NCI-H1694 (cell line): Measurements from ENCODE around the gene CIBAR2.

Experiments
- DNase-seq: peaks from one replicate; lab custom pipeline; 2025; lab: John Stamatoyannopoulos, UW

The CIBAR2 gene

DNA sequence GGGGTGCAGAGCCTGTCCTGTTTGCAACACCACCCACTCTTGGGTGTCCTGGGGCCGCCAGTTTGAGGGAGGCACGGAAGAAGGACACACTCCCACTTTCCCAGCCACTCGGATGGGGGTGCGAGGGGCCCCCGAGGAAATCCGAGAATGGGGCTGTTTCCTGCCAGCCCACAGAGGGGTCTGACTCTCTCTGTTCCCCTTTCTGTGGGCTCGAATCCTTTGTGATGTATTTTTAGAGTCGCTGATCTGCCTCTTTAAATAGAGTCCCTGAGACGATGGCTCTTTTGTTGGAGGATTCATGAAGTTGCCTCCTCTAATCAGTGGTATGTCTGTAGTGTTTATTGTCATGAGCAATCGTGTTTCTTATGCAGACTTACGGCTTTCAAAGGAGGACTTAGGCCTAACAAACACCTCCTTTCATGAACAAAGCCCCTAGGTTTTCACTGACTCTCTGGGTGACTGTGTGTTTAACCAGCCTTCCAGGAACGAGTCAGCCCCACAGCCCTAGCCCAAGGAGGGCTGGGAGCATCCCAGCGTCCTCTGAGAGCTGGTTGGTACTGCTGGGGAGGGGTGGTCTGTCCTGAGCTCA, 29.1 kb downstream of the CIBAR2 start:
- DNase-seq: no peak

GRCh38 chr16:85082173-85083050, 29.9 kb downstream of the CIBAR2 start:
- no peak for DNase-seq

- no peak for DNase-seq
Measured at GRCh38 chr16:85081765-85082164, 30.5 kb downstream of the CIBAR2 start.

- DNase-seq: no peak
Measured at GRCh38 chr16:85081038-85081437, 31.2 kb downstream of the CIBAR2 start.

- no peak for DNase-seq
Measured at GRCh38 chr16:85079785-85080570, 32.3 kb downstream of the CIBAR2 start.

GRCh38 chr16:85078952-85079351, 33.3 kb downstream of the CIBAR2 start:
- DNase-seq: no peak

DNA sequence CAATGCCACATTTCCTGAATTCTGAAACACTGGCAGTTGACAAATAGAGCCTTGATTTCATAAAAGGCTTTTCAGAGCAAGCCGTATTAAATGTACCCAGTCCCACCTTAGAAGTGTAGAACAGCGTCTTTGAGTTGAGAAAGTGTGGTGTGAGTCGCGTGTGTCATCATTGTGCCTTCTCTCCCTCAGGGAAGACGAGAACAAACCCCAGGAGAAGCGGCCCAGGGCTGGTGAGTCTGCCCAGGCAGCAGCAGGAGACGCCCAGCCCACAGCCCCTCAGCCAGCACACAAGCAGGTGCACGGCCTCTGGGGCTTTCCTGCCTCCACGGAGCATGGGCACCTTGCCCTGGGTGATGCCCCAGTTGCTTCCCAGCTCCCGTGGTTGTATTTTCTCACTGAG, 34.0 kb downstream of the CIBAR2 start:
- DNase-seq: no peak

DNA sequence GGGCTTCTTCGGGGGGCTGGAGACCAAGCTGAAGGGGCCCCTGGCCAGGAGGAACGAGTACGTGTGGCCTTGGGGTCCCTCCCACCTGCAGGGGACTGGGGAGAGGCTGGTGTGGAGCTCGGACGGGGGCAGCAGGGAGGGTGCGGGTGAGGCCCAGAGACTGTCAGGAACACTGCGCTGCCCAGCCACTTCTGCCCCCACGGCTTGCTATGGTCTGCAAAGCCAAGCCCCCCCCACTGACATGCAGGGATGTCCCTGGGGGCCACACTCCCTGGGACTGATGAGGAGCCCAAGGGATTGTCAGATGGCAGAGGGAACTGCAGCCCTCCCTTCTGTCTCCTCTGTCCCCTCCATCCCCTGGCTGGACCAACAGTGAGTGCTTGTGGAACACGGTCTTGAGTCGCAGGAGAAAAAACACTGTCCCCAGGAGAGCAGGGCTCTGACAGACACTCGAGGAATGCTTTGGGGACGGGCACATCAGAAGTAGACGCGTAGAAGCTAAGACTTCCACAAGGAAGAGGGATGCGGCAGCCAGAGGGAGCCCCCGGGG, 34.6 kb downstream of the CIBAR2 start:
- no peak for DNase-seq

- no peak for DNase-seq
Measured at GRCh38 chr16:85077039-85077438, 35.2 kb downstream of the CIBAR2 start.

GRCh38 chr16:85075236-85075924, 36.9 kb downstream of the CIBAR2 start:
- no peak for DNase-seq

GRCh38 chr16:85074225-85074914, 37.9 kb downstream of the CIBAR2 start:
- DNase-seq: no peak

DNA sequence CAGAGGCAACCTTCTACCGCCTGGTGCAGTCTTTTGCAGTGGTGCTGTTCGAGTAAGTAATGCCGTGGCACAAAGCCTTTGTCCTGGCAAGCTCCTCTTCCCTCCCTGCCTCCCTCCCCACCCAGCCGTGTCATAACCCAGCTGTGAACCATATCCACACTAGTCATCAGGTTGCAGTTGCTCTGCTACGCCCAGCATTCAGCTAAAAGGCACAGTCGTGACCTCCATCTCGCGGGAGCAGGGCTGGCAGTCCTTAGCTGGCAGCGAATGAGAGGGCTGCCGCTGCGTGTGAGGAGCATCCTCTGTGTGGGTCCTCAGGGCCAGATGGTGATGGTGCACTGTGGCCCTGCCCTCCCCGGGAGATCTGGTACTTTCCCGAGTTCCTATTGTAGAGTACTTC, 39.3 kb downstream of the CIBAR2 start:
- peak; percentile 36 for DNase-seq

DNA sequence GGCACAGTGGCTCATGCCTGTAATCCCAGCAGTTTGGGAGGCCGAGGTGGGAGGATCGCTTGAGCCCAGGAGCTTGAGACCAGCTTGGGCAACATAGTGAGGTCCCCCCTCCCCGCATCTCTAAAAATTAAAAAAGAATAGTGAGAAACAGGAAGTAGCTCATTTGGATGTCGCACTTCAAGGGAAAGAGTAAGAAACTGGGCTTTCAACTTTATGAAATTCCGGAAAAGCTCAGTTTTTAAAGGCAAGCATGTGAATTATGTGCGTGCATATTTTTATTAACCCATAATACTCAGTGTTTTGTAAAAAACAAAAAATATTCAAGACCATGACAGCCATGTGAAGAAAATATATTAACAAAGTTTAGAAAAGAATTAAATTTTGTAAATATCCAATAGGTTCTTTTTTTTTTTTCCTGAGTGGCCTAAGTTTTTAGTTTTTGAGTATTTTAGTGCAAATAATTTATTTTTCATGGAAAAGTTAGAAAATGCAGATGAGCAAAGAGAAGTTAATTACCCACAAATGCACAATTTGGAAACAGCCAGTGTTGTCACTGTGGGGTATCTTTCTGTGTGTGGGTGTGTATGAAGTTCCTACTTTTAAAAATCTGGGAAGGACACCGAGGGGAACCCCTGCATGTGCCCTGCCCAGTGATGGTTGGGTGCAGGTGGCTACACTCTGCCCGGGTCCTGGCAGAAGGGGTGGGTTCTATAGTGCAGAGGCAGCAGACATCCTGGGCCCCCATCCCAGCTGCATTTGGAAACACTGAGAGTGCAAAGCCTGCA, 40.0 kb downstream of the CIBAR2 start:
- DNase-seq: no peak

- no peak for DNase-seq
Measured at GRCh38 chr16:85069171-85069570, 43.1 kb downstream of the CIBAR2 start.

GRCh38 chr16:85068746-85069145, 43.5 kb downstream of the CIBAR2 start:
- DNase-seq: no peak

GRCh38 chr16:85067426-85067825, 44.8 kb downstream of the CIBAR2 start:
- DNase-seq: no peak

DNA sequence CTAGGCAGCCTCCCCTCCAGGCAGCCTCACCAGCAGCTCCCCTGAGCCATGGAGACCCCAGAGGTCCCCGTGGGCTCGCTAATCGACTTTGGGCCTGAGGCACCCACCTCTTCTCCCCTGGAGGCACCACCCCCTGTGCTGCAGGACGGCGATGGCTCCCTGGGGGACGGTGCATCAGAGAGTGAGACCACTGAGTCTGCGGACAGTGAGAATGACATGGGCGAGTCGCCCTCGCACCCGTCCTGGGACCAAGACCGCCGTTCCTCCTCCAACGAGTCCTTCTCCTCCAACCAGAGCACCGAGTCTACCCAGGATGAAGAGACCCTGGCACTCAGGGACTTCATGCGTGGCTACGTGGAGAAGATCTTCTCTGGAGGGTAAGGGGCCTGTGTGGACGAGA, 45.2 kb downstream of the CIBAR2 start:
- DNase-seq: no peak

- DNase-seq: no peak
Measured at GRCh38 chr16:85066346-85066885, 45.9 kb downstream of the CIBAR2 start.

DNA sequence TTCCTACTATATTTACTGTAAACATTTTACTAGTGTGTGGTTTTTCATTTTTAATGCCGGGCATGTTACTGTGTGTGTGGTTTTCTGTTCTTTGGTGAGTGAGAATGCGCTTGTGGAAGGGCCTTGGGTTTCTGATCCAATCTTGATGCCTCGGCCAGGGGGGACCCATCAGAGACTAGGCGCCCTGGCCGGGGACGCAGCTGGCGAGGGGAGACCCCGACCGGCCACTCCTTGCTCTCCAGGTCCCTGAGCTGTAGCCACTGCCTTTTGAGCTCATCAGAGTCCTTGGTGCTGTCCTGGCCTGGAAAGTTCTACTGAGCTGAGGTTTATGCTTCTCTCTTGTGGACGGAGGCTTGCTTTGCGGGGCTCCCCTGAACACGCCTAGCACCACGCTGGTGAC, 47.2 kb downstream of the CIBAR2 start:
- DNase-seq: no peak

GRCh38 chr16:85064186-85064585, 48.1 kb downstream of the CIBAR2 start:
- DNase-seq: no peak
